ENCODE data around the gene GPX6. TPM values are rescaled to one million over a fixed set of nuclear protein-coding genes. Genes with fewer than 3 reads are reported as not detected.

The GPX6 gene
- total and polyA plus RNA-seq, 2 of the 13 experiments (the other 11 are each of a cell fraction or from before 2014, with no cell fraction given) = not detected

- intact Hi-C loops (cut with micrococcal nuclease; ENCODE audit: unreplicated experiment) = loop anchor here (2.0 kb wide), 1 partner anchor 68 kb away; no protein-coding TSS in a partner anchor
- no peak overlapping the region for H3K9ac ChIP-seq (ENCODE audit: insufficient read depth, low read depth, low read length)
- H4K20me1 ChIP-seq (ENCODE audit: insufficient read depth, low read length) = no peaks in the 10 kb centered on the region
- in situ Hi-C loops (cut with HindIII; ENCODE audit: extremely low pct_ligation_motif_present, low pct_unique_long_range_greater_than_20kb) = no loop called here
- BruUV-seq (replicated peaks) = no TSS peak
- H2AFZ ChIP-seq (ENCODE audit: low read length) = peak overlapping the region; percentile 24
- ATAC-seq (peak; percentile 92), FAIRE-seq (peak; percentile 60), DNase-seq (ENCODE audit: low spot score) (peak; percentile 85)
- H3K4me1 ChIP-seq (ENCODE audit: insufficient read depth, low read length) = peaks cover 16% of the 10 kb centered on the region
- CTCF ChIA-PET (ENCODE audit: low intra/inter-chr PET ratio, low total read pairs) = no interaction called here
- no peaks in the 10 kb centered on the region for H3K36me3 ChIP-seq (replicated peaks in 1 of 2; ENCODE audit: control insufficient read depth in 1 of 2, insufficient read depth in 2 of 2, low read length in 2 of 2)
- H3K4me3 ChIP-seq (replicated peaks in 1 of 3; ENCODE audit: insufficient read depth in 1 of 3, low read depth in 2 of 3, low read length in 3 of 3) = peak overlapping the region; percentile 42 to 65 (median 62)
- H3K27me3 ChIP-seq (ENCODE audit: control insufficient read depth in 1 of 2, insufficient read depth in 2 of 2, low read length in 2 of 2) = peaks cover 0 to 25% of the 10 kb centered on the region in 2 experiments; a peak in 4 of 5 replicates
- no peak overlapping the region for H3K27ac ChIP-seq (ENCODE audit: extremely low read length, insufficient read depth, low read length)
- H3K79me2 ChIP-seq (ENCODE audit: insufficient read depth, low read length) = no peaks in the 10 kb centered on the region
- H3K9me3 ChIP-seq (ENCODE audit: low read length) = no peaks in the 10 kb centered on the region
- POLR2A ChIA-PET = interaction anchor here (1.8 kb wide), 1 partner anchor 14 kb away, joined by 7 read pairs; no protein-coding TSS in a partner anchor
- peak overlapping the region; percentile 73 for H3K4me2 ChIP-seq (ENCODE audit: low read depth, low read length)
- WGBS (ENCODE audit: low lambda C conversion rate) = 4% methylated on average over 18 of the region's 18 CpGs
- TF ChIP-seq ZNF503 (CRISPR knock-in tag; IDR thresholded peaks at IDR 0.05) = no peak
- TF ChIP-seq RNF2 (conservative IDR thresholded peaks at IDR 0.05; ENCODE audit: low read depth) = no peak
- TF ChIP-seq KDM5A (IDR thresholded peaks at IDR 0.05; ENCODE audit: borderline replicate concordance, low read length) = no peak
- no peak for TF ChIP-seq ZNF737 (CRISPR knock-in tag; IDR thresholded peaks at IDR 0.05; ENCODE audit: borderline replicate concordance)
- 0 out of 2 replicates have a peak, but pooled peaks have one; percentile 26 for TF ChIP-seq ZMYM2 (CRISPR knock-in tag; IDR thresholded peaks at IDR 0.05)
- TF ChIP-seq ZNF142 (CRISPR knock-in tag; IDR thresholded peaks at IDR 0.05) = no peak
- TF ChIP-seq GABPB1 (CRISPR knock-in tag; IDR thresholded peaks at IDR 0.05) = no peak
- TF ChIP-seq SOX6 (IDR thresholded peaks at IDR 0.05) = no peak
- TF ChIP-seq SOX6 (CRISPR knock-in tag; IDR thresholded peaks at IDR 0.05) = 0 out of 2 replicates have a peak, but pooled peaks have one; percentile 31
- no peak for TF ChIP-seq ZBTB46 (CRISPR knock-in tag; IDR thresholded peaks at IDR 0.05; ENCODE audit: borderline replicate concordance)
- TF ChIP-seq GLMP (CRISPR knock-in tag; IDR thresholded peaks at IDR 0.05; ENCODE audit: borderline replicate concordance) = no peak
- 0 out of 2 replicates have a peak, but pooled peaks have one; percentile 15 for TF ChIP-seq NCOA2 (CRISPR knock-in tag; IDR thresholded peaks at IDR 0.05)
Observed at GRCh38 chr6:28474441-28475219, 41.0 kb downstream of the GPX6 start.
